Activated CD4-positive, alpha-beta T cell treated with anti-CD3 and anti-CD28 coated beads for 1 hour (primary cell): ENCODE data around the gene CD247.
A peak's percentile ranks its signal among the peaks of the same experiment; 100 is the strongest.

Experiments
- DNase-seq: peaks from one replicate; pipeline ENCODE4 v3.0.0-alpha.2; 2020

CD247 gene

DNA sequence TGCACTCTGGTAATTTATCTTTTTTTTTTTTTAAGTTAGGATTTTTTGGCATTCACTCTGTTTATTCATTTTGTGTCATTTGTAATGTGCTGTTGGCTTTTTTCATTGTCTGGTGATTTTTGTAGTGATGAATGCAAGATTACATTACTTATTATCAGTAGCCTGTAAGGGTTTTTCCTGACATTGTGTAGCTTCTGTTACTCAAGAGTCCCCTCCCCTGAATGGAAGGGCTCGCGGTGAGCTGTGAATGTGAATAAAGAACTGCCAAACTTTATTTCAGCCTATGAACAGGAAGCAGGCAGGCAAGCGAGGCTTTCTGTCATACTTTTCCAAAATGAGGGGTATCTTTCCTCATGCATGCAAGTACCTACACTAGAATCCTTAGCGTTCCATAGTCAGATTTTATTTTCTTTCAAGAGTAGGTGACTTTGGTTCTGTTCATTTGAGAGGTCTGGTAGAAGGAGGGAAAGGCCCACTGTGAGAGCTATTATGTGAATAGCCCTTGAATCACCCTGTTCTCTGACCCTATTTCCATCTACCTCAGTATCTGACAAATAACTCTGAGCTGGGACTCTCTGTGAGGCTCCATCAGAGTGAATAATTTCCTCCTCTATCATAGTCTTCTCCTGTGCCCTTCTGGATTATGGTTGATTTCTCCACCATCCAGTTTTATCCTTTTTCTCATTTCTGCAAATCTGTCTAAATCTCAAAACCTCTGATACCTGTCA, 114.0 kb downstream of the CD247 start:
- no peak for DNase-seq

- peak; percentile 22 for DNase-seq
These were observed 117.0 kb downstream of the CD247 start for GRCh38 chr1:167401260-167401873.

- DNase-seq: no peak
These were observed 117.9 kb downstream of the CD247 start for GRCh38 chr1:167400359-167400953.

DNA sequence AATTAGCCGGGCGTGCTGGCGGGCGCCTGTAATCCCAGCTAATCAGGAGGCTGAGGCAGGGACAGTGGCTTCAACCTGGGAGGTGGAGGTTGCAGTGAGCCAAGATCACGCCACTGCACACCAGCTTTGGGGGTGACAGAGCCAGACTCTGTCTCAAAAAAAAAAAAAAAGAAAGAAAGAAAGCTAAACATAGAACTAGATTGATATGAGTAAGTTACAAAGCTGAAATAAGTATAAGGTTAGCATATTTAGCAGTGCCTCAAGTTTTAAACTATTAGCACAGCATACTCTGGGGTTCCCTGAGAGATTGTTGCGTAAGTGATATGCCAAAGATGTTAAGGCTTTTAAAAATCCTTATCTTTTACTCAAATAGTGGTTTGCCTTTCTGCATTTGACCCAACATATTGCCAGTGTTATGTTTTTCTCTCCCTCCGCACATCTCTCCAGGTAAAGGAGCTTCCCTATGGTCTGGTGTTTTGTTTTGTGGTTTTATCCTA, 126.1 kb downstream of the CD247 start:
- no peak for DNase-seq

DNA sequence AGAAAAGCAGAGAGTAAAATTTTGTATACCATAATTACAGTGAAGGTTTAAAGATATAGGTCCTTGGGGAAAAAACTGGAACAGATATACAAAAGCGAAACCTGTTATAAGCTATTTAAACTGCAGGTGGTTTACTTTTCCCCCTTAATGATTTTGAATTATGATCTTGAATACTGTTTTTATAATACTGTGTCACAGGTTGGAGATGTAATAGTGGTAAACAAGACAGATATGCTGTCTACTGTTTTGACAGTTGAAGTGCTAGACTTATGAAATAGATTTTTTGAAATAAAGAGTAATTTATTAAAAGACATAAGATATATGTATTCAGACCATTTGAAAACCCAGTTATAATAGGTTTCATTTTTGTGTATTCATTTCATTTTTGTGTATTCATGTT, 129.4 kb downstream of the CD247 start:
- DNase-seq: no peak

DNA sequence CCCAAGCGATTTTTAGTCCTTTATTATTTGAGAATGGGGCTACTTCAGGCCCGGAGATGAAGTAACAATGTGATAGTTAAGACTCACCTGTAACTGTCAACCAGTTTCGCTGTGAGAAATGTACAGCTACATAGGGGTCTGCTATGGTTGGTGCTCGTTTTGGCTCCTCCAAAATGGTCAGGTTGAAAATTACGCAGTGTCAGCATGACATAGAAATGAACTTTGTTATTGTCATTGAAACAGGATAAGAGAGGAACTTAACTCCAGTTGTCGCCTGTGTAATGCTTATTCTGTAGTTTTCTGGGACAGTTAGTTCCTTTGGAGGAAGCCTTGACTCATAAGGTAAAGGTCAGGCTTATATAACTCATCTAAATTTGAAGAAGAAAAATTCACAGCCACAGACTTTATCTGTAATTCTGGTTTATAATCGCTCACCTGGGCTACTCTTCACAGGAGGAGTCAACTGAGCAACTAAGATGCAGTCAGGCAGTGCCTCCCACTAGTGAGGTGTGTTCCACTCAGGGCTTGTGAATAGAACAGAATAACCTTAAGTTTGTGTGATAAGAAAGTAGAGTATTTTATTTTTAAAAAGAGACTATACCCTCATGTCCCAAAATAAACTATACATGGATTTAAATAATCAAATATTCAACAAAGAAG, 130.9 kb downstream of the CD247 start:
- DNase-seq: no peak
